GM12874 (cell line): ENCODE results near the gene LYL1.

Experiments used
- TF ChIP-seq, protein P1 (sequence below): IDR thresholded peaks from 2 replicates; pipeline ENCODE4 v1.5.1; 2011; ENCODE audit warnings: low read depth, mild to moderate bottlenecking, control low read depth, low read length, moderate library complexity; ENCODE audit not compliant: insufficient read depth

The LYL1 gene

DNA sequence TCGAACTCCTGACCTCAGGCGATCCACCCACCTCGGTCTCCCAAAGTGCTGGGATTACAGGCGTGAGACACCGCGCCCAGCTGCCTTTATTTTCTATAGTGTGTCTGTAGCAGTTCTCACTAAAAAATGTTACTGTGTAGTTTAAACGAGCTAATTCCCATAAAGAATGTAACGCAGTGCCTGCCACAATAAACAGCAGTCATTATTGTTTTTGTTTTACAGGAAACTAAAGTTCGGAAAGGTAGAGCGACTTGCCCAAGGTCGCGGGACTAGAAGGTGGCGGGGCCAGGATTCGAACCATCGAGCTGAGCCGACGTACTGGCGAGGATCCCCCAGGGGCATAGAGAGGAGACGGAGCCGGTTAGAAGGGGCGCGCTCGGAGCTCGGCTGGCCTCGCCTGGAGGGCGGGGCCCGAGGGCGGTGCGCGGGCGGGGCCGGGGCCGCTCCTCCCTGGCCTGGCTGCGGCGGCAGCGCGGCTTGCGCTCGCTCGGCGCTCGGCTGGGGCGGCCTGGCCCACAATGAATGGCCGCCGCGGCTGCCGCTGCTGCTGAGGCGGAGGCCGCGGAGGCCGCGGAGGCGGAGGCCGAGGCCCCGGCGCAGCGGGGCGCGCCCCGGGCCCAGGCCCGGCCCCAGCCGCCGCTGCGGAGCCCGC, 15.2 kb upstream of the LYL1 start, which contains the start of gene NACC1:
Gene NACC1, plus strand, starts transcription at position 493 of the 652 bp plus-strand sequence. CDS start 16,944 bp downstream, outside the sequence.
- TF ChIP-seq, protein P1, sequence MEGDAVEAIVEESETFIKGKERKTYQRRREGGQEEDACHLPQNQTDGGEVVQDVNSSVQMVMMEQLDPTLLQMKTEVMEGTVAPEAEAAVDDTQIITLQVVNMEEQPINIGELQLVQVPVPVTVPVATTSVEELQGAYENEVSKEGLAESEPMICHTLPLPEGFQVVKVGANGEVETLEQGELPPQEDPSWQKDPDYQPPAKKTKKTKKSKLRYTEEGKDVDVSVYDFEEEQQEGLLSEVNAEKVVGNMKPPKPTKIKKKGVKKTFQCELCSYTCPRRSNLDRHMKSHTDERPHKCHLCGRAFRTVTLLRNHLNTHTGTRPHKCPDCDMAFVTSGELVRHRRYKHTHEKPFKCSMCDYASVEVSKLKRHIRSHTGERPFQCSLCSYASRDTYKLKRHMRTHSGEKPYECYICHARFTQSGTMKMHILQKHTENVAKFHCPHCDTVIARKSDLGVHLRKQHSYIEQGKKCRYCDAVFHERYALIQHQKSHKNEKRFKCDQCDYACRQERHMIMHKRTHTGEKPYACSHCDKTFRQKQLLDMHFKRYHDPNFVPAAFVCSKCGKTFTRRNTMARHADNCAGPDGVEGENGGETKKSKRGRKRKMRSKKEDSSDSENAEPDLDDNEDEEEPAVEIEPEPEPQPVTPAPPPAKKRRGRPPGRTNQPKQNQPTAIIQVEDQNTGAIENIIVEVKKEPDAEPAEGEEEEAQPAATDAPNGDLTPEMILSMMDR = no peak

DNA sequence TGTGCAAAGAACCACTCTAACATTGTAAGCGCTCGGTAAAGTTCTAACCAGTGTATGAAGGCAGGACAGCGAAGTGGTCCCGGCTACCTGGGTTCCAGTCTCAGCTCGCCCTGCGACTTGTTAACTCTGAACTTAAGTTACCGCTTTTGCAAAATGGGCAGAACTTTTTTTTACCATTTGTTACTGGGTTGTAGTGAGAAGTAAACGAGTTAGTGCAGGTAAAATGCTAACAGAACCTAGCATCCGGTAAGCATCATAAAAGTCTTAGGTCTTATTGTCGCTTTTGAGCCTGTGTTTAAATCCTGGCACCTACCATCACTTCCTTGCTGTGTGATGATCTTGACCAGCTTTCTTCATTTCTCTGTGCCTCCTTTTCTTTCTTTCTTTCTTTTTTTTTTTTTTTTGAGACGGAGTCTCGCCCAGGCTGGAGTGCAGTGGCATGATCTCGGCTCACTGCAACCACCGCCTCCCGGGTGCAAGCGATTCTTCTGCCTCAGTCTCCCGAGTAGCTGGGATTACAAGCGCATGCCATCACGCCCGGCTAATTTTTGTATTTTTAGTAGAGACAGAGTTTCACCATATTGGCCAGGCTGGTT, 14.6 kb upstream of the LYL1 start:
- TF ChIP-seq, protein P1 = no peak

DNA sequence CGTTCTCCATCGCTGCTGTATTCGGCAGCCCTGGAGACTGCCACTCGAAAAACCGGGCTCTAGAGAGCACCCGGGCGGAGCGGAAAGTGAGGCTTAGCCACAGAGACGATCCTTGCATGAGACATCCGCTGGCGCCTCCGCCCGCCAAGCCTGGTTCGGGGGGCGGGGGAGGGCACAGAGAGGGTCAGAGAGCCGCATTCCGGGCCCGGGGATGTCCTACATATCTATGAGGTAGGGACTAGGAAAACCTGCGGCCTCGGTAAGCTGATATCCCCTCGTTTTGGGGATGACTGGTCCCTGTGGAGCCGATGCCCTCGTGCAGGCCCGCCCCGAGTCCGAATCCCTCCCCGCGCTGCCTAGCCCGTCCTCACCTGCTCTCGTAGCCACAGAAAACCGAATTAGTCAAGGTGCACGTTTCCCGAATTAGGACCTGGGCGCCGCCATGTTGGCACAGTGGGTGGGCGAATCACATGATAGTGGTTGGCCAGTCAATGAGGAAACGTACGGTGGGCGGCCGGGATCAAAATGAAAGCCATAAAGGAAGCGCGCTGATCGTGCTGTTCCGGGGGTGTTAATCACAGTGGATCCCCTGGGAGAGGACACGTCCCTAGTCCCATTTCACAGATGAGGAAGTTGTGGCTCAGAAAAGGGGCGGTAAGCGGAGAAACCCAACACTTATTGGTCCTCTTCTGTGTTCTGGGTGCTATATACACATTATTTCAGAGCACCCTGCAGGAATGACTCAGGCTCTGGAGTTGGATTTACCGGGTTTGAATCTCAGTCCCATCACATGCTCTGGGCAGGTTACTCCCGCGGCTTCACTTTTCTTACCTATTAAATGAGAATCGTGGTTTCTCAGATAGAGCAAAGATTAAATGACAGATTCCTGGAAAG, 13.9 kb upstream of the LYL1 start, which contains the start of gene TRMT1:
Gene TRMT1, minus strand, starts transcription at position 459 of the 894 bp plus-strand sequence. Its CDS starts 341 bp downstream, at position 118.
- TF ChIP-seq, protein P1 = no peak

DNA sequence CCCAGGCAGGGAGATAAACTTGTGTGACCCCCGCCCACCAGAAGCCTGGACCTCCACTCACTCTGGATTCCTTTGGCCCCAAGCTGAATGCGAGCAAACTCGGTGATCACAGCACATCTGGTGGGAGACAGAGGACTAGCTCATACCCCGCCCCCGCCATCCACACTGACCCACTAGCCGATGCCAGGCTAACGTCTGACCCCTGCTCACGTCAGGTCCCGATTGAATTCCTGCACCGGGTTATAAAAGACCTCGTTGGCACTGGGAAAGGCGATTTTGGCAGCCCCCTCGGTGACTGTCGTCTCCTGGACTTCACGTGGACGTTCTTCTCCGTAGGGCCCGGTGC, 13.3 kb upstream of the LYL1 start:
- TF ChIP-seq, protein P1 = no peak

DNA sequence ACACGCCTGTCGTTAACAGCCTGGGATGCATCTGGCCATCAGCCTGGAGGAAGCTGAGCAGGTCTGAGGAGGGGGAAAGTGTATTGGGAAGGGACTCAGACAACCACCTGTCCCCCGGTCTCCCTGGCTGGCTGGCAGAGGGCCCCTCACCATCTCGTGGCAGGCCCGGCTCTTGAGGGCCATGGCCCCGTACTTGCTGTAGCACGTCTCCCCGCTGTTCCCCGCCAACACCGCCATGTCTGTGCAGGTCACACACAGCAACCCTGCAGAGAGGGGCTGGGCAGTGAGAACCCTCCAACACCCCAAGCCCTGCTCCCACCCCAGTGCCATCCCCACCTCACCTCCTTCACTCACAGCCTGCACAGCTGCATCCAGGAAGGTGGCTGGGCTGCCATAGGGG, 9.9 kb upstream of the LYL1 start:
- TF ChIP-seq, protein P1 = no peak

DNA sequence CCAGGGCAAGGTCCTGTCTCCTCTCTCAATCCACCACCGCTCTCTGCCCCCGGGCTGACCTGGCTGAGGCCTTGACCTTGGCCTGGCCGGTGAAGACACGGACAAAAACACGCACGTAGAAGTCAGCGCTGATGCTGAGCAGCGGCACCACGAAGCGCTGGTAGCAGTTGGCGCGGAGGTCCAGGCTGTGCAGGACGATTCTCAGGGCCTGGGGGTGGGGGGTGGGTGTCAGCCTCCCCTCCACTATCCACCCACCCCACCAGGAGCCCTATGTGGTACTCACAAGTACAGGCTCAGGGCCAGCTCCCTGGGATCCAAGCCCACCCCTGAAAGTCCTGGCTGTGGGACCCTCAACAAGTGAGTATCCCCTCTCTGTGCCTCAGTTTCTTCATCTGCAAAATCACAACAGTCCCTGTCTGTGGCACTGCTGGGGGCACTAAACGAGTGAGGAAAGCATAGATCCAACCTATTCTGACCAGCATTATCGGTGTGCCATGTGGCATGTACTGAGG, 7.5 kb upstream of the LYL1 start:
- TF ChIP-seq, protein P1 = no peak

DNA sequence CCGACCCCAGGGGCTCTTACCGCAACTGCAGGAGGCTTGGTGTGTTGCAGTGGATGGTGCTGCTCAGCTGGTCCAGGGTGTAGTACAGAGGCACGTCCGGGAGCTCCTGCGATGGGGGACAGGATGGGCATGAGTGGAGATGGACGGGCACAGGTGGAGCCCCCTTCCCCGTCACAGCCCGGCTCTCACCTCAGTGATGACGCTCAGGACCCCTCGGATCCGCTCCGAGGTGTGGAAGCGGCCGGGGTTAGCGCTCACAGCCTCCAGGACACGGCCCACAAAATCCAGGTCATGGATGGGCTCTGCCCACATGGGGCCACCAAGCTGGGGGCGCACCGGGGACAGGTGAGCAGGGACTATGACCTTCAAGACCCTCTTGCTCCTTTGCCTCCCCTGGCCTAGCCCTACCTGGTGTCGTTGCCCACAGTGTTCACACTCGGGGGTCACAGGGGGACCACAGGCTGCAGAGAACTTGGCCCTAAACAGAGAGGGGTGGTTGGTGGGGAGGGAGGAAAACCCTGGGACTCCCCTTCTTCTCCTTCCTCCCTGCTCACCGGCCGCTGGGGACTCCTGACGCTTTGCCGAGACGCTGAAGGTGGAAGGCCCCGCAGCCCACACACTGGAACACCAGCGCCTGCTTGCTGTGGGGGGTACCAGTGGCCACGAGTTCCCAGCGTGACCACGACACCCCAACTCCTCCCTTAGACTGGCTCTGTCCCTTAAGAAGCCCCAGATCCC, 6.9 kb upstream of the LYL1 start:
- TF ChIP-seq, protein P1 = no peak
